ENCODE measurements around the gene SFT2D1. TPM values are rescaled to one million over a fixed set of nuclear protein-coding genes. Genes with fewer than 3 reads are reported as not detected.
"Not testable (repeated sequence)": the region's sequence is repeated elsewhere in the genome, so short reads cannot be mapped to it uniquely, and the experiment has no call there.

The SFT2D1 gene
- total RNA-seq, 4 donors from 2014 or later = 40.0 to 63.7 (median 53.8) TPM

DNA sequence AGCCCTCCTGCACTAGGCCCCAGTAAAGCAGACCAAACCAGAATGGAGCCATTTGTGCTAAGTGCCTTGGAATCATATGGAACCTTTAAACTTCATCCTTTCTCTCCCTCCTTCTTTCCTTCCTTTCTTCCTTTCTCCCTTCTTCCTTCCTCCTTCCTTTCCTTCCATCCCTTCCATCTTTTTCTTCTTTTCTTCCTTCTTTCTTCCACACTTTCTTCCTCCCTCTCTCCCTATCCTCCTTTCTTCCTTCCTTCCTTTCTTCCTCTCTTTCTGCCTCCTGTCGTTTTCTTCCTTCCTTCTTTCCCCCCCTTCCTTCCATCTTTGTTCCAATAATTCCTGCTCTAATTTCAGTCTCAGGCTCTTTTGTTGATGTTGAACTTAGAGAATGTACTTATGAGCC, 11.2 kb upstream of the SFT2D1 start:
- no peak for DNase-seq (ENCODE audit: low spot score)
- ATAC-seq (ENCODE audit: low FRiP score) = no peak
- TF ChIP-seq, protein P1, sequence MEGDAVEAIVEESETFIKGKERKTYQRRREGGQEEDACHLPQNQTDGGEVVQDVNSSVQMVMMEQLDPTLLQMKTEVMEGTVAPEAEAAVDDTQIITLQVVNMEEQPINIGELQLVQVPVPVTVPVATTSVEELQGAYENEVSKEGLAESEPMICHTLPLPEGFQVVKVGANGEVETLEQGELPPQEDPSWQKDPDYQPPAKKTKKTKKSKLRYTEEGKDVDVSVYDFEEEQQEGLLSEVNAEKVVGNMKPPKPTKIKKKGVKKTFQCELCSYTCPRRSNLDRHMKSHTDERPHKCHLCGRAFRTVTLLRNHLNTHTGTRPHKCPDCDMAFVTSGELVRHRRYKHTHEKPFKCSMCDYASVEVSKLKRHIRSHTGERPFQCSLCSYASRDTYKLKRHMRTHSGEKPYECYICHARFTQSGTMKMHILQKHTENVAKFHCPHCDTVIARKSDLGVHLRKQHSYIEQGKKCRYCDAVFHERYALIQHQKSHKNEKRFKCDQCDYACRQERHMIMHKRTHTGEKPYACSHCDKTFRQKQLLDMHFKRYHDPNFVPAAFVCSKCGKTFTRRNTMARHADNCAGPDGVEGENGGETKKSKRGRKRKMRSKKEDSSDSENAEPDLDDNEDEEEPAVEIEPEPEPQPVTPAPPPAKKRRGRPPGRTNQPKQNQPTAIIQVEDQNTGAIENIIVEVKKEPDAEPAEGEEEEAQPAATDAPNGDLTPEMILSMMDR (IDR thresholded peaks at IDR 0.05) = no peak

DNA sequence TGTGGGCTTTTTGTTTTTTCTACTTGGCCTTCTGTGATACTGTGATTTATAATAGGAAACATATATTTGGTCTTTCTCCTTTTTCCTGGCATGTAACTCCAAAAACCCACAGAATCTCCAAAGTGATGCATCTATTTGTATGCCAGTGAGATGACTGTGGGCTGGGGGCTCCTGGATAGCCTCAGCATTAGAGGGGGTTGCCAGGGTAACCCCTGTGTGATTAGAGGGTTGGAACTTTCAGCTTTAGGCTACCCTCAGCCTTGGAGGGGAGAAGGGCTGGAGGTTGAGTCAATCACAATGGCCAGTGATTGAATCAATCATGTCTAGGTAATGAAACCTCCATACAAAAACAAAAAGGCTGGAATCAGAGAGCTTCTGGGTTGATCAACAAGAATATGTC, 10.6 kb upstream of the SFT2D1 start:
- ATAC-seq (ENCODE audit: low FRiP score) = no peak
- DNase-seq (ENCODE audit: low spot score) = no peak
- TF ChIP-seq, protein P1 (IDR thresholded peaks at IDR 0.05) = no peak

DNA sequence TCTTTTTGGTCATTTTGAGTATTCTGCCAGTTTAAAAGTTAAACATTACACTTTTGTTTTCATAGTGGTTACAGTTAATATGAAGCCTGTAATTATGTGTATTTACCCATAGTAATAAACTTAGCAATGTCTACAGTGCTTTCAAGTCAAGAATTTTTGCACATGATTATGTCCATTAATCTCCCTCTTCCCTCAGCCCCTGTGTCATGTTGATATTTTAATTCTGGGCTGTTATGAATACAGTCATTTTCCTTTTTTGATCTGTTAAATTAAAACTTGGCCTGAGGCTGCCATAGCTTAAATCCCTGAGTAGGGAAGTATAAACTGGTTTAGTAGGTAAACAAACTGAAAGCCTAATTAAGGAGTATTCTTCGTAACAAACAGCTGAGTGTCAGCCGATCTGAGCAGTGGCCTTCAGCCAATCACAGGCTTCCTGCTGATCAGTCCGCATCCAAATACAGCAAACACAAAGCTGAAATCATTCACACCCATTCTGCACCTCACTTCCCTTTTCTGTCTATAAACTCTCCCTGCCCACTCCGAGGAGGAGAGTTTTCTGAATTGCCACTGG, 9.5 kb upstream of the SFT2D1 start:
- ATAC-seq (ENCODE audit: low FRiP score) = no peak
- TF ChIP-seq, protein P1 (IDR thresholded peaks at IDR 0.05) = no peak

DNA sequence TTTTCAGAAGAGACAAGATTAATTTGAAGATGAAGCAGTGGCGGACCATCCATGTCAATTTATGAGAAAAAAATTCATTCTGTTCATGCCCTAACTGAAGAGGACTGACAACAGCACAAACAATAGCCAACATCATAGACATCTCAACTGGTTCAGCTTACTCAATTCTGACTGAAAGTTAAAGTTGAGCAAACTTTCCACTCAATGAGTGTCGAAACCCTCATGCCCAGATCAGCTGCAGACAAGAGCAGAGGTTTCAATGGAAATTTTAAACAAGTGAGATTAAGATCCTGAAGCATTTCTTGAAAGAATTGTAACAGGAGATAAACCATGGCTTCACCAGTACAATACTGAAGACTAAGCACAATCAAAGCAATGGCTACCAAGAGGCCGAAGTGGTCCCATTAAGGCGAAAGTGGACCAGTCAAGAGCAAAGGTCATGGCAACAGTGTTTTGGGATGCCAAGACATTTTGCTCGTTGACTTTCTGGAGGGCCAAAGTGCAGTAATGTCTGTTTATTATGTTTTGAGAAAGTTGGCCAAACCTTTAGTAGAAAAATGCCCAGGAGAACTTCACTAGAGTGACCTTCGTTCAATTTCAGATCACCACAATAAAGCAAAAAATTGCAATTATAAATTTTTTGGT, 6.1 kb upstream of the SFT2D1 start:
- TF ChIP-seq, protein P1 (IDR thresholded peaks at IDR 0.05) = no peak
- ATAC-seq (ENCODE audit: low FRiP score) (no peak), DNase-seq (ENCODE audit: low spot score) (no peak)

More for the DNA sequence above, 9.5 kb upstream of the SFT2D1 start:
- DNase-seq (ENCODE audit: low spot score) = no peak

DNA sequence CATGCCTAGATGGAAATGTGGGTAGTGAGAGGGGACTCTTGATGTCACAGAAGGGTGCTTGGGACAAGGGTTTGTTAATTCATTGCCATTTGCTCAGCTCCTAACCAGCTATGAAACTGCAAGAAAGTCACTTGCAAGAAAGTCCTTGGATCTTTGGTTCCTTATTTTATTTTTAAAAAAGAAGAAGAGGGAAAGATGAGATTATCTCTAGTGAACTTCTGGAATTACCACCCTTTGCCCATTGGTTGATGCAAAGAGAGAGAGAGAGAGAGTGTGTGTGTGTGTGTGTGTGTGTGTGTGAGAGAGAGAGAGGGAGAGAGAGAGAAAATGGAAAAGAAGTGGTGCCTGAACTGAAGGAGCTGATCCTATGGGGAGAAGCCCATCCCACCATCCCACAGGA, 4.6 kb upstream of the SFT2D1 start:
- TF ChIP-seq, protein P1 (IDR thresholded peaks at IDR 0.05) = no peak
- DNase-seq (ENCODE audit: low spot score) = no peak
- no peak for ATAC-seq (ENCODE audit: low FRiP score)

DNA sequence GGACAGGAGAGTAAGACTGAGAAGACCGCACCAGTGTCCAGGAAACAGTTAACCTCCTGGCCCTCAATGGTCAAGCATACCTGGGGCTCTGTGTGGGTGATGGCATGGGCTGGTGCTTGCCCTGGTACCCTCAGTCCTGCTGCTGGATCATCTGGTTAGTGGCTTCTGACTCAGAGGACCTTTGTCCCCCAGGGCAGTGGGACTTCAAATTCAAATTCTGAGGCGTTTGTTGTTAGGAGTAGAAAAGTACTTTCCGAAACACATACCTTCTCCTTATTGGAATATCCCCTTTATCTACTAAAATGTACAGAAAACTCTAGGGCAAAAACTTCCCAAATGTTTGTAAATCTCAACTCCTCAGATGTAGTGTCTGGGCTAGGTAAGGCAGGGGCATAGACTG, 4.1 kb upstream of the SFT2D1 start:
- no peak for ATAC-seq (ENCODE audit: low FRiP score)
- TF ChIP-seq, protein P1 (IDR thresholded peaks at IDR 0.05) = no peak
- no peak for DNase-seq (ENCODE audit: low spot score)

DNA sequence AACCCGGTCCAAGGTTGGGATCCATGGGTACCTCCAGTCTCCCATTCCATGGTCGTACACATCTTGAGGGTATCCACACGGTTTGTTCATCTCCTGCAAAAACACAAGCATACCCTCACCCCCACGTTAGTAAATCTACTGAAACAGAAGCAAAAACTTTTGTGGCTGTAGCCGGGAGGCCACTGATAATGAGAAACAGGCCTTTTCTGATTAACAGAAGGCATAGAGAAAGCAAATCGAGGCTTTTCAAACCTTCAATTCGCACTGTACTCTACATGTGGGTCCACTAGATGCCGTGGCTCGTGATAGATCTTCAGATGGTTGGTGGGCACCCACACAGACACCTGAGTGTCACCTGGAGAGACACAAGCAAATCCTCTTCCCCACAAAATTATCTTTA, 3.3 kb upstream of the SFT2D1 start:
- DNase-seq (ENCODE audit: low spot score); ATAC-seq (ENCODE audit: low FRiP score): not testable (repeated sequence)

DNA sequence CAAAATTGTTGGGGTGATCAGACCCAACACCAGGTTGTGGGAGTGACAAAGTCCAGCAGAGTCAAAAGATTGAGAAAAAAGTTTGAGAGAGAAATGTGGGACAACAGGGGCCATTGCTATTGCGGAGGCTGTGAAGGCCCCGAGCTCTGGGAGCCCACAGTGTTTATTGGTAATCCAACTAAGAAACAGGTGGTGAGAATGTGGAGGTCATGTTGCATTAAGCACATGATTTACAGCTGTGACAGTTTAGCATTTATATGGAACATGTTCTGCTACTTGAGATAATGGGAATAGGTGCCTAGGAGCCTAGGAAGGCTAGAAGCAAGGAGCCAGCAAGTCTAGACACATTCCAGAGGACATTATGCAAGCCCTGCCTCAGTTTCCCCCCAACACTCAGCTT, 2.6 kb upstream of the SFT2D1 start:
- not testable (repeated sequence) for ATAC-seq (ENCODE audit: low FRiP score); DNase-seq (ENCODE audit: low spot score)

Data from omental fat pad (tissue), 4 donors.